ENCODE results near the gene GK2.

GRCh38 chr4:79367096-79367495, 40.9 kb downstream of the GK2 start:
- TF ChIP-seq CTCF (conservative IDR thresholded peaks at IDR 0.05) (no peak), EZH2 (IDR thresholded peaks at IDR 0.05; ENCODE audit: low read depth) (no peak)

All from PC-9 (cell line).